Stimulated activated CD4-positive, alpha-beta T cell treated with anti-CD3 and anti-CD28 coated beads, Interleukin-15, amount 100 ng/mL, for 1 hour (primary cell): ENCODE measurements around the gene PAQR5.
"Not testable (repeated sequence)": the region's sequence is repeated elsewhere in the genome, so short reads cannot be mapped to it uniquely, and the experiment has no call there.

Experiments
- DNase-seq, 2 donors: peaks; one replicate each; pipeline ENCODE4 v3.0.0-alpha.2; 2020; ENCODE audit warnings: low read depth in 1 of 2, low spot score in 1 of 2

Gene PAQR5

GRCh38 chr15:69298697-69299441 lies at the start of gene PAQR5:
PAQR5 (plus strand) TSS chr15:69298912; CDS start chr15:69360081, 61,169 bp downstream.
- DNase-seq: no peak

- no peak for DNase-seq
Measured at GRCh38 chr15:69253156-69253555, 45.6 kb upstream of the PAQR5 start.

- DNase-seq: no peak
Measured at GRCh38 chr15:69265347-69265955, 33.3 kb upstream of the PAQR5 start.

- no peak for DNase-seq
Measured at GRCh38 chr15:69271217-69271616, 27.5 kb upstream of the PAQR5 start.

- DNase-seq: no peak
Measured at GRCh38 chr15:69272139-69272538, 26.6 kb upstream of the PAQR5 start.

- no peak for DNase-seq
Measured at GRCh38 chr15:69272891-69273290, 25.8 kb upstream of the PAQR5 start.

- DNase-seq: no peak
Measured at GRCh38 chr15:69275074-69275670, 23.5 kb upstream of the PAQR5 start.

GRCh38 chr15:69275933-69276560 lies 22.7 kb upstream of the PAQR5 start:
- no peak for DNase-seq

DNA sequence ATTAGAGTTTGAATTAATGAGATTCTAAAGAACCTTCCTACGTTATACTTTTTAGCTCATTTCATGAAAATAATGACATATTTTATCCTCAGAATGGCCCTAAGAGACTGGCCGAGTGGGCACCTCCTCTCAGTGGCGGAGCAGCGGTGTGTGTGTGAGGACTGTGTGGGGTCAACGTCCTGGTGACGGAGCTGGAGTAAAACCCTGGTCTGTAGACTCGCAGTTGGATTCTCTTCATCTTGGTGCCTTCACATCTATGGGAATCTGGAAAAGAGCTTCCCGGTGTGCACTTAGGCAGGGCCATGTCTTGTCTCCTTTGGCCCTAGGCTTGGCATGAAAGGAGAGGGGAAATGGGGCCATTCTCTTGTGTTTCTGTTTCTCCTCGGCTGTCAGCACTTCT lies 21.4 kb upstream of the PAQR5 start:
- DNase-seq: no peak

DNA sequence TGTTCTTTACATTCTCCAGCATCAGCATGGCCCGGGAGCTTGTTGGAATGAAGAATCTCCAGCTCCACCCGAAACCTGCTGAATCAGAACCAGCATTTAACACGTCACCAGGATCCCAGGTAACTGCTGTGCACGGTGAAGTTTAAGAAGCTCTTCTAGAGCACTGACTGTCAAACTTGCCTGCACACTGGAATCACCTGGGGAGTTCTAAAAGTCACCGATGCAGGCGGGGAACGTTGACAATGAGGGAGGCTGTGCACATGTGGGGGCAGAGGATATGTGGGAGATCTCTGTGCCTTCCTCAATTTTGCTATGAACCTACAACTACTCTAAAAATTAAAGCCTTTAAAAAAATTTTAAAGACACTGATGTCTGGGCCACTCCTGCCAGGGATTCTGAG lies 19.1 kb upstream of the PAQR5 start:
- DNase-seq: no peak

- DNase-seq: no peak
Measured at GRCh38 chr15:69280783-69281182, 17.9 kb upstream of the PAQR5 start.

DNA sequence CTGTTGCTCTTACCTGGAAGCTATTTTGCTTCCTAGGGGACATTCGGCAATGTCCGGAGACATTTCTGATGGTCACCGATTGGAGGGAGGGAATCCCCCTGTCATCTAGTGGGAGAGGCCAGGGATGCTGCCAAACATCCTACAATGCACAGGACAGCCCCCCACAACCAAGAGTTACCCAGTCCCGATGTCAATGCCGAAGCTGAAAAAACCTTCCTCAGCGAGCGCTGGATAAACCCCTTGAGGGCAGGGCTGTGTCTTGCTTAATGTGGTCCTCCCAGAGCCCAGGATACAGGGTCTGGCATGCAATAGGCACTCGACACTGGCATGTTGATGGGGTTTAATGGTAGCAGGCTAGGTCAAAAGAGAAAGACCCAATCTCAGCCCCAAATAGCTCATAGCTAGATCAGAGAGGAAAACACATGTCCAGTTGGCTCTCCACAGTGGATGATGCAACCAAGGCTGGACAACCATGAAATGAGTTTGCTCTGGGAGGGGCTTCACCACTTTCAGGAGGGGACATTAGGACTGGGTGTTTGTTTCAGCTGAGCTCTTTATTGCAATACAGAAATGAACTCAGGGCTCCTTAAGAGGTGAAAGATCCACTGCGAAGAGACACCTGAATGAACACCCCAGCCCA lies 16.5 kb upstream of the PAQR5 start:
- DNase-seq: no peak

GRCh38 chr15:69285834-69286233 lies 12.9 kb upstream of the PAQR5 start:
- no peak for DNase-seq

- DNase-seq: no peak
Measured at GRCh38 chr15:69288011-69288410, 10.7 kb upstream of the PAQR5 start.

GRCh38 chr15:69288531-69289341 lies 10.0 kb upstream of the PAQR5 start:
- no peak for DNase-seq

- no peak for DNase-seq
Measured at GRCh38 chr15:69289342-69290146, 9.2 kb upstream of the PAQR5 start.

DNA sequence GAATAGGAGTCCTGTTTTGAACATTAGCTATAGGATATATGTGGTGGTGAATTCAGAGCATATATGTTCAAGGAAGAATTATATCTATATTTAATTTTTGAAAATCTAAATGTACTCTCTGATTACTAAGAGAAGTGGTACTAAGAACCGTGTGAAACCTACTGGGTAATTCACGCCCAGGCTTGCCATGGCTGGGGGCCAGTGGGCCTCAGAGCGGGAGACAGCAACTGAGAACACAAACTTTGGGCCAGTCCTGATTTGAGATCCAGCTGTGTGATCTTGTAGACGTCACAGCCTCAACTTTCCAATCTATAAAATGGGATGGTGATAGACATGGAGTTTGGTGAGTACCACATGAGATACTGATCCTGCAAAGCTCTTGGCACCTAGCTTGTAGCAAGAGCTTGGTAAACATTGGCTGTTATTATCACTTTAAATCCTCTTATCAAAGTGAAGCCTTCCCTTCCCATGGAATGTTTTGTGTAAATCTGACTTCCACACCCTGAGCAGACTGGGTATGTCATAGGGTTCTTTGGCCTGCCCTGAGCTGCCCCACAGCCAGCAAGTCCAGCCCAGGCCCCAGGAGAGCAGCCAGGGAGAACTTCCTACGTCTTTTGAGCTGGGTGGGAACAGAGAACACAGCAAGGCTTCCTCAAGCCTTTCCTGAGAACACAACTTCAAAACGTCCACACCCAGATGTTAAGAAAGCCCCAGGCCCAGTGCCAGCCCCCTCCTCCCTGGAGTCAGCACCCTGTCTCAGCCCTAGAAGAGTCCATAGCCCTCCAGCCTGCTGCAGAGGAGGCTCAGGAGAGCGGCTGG lies 8.2 kb upstream of the PAQR5 start:
- no peak for DNase-seq

DNA sequence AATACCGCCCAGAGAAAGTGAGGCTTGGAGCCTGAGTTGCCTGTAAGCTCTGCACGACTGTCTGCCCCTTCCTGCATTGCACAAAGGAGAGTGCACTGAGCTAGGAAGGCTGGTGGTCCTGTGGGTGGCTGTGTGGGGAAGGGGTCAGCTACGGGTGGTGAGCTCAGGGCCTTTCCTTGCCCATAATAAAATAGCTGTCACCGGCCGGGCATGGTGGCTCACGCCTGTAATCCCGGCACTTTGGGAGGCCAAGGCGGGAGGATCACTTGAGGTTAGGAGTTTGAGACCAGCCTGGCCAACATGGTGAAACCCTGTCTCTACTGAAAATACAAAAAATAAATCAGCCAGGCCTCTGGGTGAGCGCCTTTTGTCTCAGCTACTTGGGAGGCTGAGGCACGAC lies 7.1 kb upstream of the PAQR5 start:
- not testable (repeated sequence) for DNase-seq

- no peak for DNase-seq
Measured at GRCh38 chr15:69292826-69293420, 5.8 kb upstream of the PAQR5 start.
